ENCODE results near the gene CSE1L.

GRCh38 chr20:49104365-49104648 is 58.2 kb downstream of the CSE1L start:
- TF ChIP-seq CTCF (IDR thresholded peaks at IDR 0.05; ENCODE audit: poor library complexity) (no peak), EZH2 (IDR thresholded peaks at IDR 0.05; ENCODE audit: borderline replicate concordance) (no peak), EZH2phosphoT487 (IDR thresholded peaks at IDR 0.05; ENCODE audit: low read depth, severe bottlenecking, unreplicated experiment) (no peak)
